ENCODE data around the gene ALOX12. TPM values are rescaled to one million over a fixed set of nuclear protein-coding genes. Genes with fewer than 3 reads are reported as not detected.

Gene ALOX12
- total RNA-seq, 1 donor from 2014 or later: 0.98 TPM

- DNase-seq (ENCODE audit: low read depth): no peak
- no peak overlapping the region for H3K4me3 ChIP-seq (ENCODE audit: low read depth, low read length)
- TF ChIP-seq CTCF (conservative IDR thresholded peaks at IDR 0.05; ENCODE audit: low read depth, low read length): no peak
These were observed 33.2 kb downstream of the ALOX12 start for GRCh38 chr17:7029096-7029495.

GRCh38 chr17:7029659-7030058 is 33.8 kb downstream of the ALOX12 start:
- no peak overlapping the region for H3K4me3 ChIP-seq (ENCODE audit: low read depth, low read length)
- DNase-seq (ENCODE audit: low read depth): no peak
- TF ChIP-seq CTCF (conservative IDR thresholded peaks at IDR 0.05; ENCODE audit: low read depth, low read length): no peak

- H3K4me3 ChIP-seq (ENCODE audit: low read depth, low read length): peak overlapping the region; percentile 59
- TF ChIP-seq CTCF (conservative IDR thresholded peaks at IDR 0.05; ENCODE audit: low read depth, low read length): no peak
- no peak for DNase-seq (ENCODE audit: low read depth)
These were observed 39.2 kb downstream of the ALOX12 start for GRCh38 chr17:7034955-7035590.

GRCh38 chr17:7035591-7036368 is 39.9 kb downstream of the ALOX12 start, which contains the start of gene SLC16A13:
Gene SLC16A13, plus strand, starts transcription at chr17:7036015. Its CDS starts 368 bp downstream, at chr17:7036383.
- no peak for DNase-seq (ENCODE audit: low read depth)
- TF ChIP-seq CTCF (conservative IDR thresholded peaks at IDR 0.05; ENCODE audit: low read depth, low read length): no peak
- H3K4me3 ChIP-seq (ENCODE audit: low read depth, low read length): peak within 1 kb of the TSS; percentile 59

- DNase-seq (ENCODE audit: low read depth): no peak
- no peak for TF ChIP-seq CTCF (conservative IDR thresholded peaks at IDR 0.05; ENCODE audit: low read depth, low read length)
- H3K4me3 ChIP-seq (ENCODE audit: low read depth, low read length): no peak overlapping the region
These were observed 42.4 kb downstream of the ALOX12 start for GRCh38 chr17:7038025-7038862.

GRCh38 chr17:7039832-7040231 is 44.0 kb downstream of the ALOX12 start:
- TF ChIP-seq CTCF (conservative IDR thresholded peaks at IDR 0.05; ENCODE audit: low read depth, low read length): no peak
- H3K4me3 ChIP-seq (ENCODE audit: low read depth, low read length): no peak overlapping the region
- DNase-seq (ENCODE audit: low read depth): no peak

All from epithelial cell of proximal tubule (primary cell).